GM12873 (cell line): Measurements from ENCODE around the gene MLLT3.
A peak's percentile ranks its signal among the peaks of the same experiment; 100 is the strongest.

ENCODE experiments used
- CTCF ChIP-seq: IDR thresholded peaks from 2 replicates; pipeline ENCODE4 v1.5.1; 2012; ENCODE audit warnings: low read depth, mild to moderate bottlenecking, moderate library complexity, low read length, control low read depth; ENCODE audit not compliant: insufficient read depth; ENCODE audit errors: missing control alignments

Gene MLLT3

GRCh38 chr9:20294046-20294750 lies 328.1 kb downstream of the MLLT3 start:
- TF ChIP-seq CTCF: no peak

- peak; percentile 10 for TF ChIP-seq CTCF
Measured at GRCh38 chr9:20292002-20292401, 330.3 kb downstream of the MLLT3 start.
